ENCODE measurements around the gene LUC7L.
"Not testable (repeated sequence)": the region's sequence is repeated elsewhere in the genome, so short reads cannot be mapped to it uniquely, and the experiment has no call there.

Gene LUC7L

DNA sequence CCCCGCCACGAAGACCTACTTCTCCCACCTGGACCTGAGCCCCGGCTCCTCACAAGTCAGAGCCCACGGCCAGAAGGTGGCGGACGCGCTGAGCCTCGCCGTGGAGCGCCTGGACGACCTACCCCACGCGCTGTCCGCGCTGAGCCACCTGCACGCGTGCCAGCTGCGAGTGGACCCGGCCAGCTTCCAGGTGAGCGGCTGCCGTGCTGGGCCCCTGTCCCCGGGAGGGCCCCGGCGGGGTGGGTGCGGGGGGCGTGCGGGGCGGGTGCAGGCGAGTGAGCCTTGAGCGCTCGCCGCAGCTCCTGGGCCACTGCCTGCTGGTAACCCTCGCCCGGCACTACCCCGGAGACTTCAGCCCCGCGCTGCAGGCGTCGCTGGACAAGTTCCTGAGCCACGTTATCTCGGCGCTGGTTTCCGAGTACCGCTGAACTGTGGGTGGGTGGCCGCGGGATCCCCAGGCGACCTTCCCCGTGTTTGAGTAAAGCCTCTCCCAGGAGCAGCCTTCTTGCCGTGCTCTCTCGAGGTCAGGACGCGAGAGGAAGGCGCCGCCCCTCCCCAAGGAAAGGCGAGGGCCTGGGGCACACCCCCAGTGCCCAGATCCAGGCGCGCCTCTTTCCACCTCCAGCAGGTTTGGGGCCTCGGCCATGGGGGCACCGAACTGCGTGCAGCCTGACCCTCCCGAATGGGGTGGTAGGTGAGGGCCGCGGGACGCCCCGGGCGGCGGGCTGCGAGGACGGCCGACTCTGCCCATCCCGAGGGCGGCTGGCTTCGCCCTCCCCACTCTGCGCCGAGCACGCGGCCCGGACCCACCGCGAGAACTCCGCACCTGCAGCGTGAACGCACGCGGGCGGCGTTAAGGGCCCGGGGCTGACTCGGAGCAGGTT, 48.3 kb downstream of the LUC7L start:
- DNase-seq (ENCODE audit: low read depth in 2 of 3, low spot score in 1 of 3) = peak in 2 of 3 donors; percentile 80

DNA sequence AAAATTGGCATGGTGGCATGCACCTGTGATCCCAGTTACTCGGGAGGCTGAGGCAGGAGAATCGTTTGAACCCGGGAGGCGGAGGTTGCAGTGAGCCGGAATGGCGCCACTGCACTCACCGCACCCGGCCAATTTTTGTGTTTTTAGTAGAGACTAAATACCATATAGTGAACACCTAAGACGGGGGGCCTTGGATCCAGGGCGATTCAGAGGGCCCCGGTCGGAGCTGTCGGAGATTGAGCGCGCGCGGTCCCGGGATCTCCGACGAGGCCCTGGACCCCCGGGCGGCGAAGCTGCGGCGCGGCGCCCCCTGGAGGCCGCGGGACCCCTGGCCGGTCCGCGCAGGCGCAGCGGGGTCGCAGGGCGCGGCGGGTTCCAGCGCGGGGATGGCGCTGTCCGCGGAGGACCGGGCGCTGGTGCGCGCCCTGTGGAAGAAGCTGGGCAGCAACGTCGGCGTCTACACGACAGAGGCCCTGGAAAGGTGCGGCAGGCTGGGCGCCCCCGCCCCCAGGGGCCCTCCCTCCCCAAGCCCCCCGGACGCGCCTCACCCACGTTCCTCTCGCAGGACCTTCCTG, 49.1 kb downstream of the LUC7L start, which contains the start of gene HBQ1:
Gene HBQ1, plus strand, starts transcription at position 359 of the 575 bp plus-strand sequence. Its CDS starts 28 bp downstream, at position 387.
- DNase-seq (ENCODE audit: low read depth in 2 of 3, low spot score in 1 of 3) = peak in 1 of 3 donors; percentile 28

DNA sequence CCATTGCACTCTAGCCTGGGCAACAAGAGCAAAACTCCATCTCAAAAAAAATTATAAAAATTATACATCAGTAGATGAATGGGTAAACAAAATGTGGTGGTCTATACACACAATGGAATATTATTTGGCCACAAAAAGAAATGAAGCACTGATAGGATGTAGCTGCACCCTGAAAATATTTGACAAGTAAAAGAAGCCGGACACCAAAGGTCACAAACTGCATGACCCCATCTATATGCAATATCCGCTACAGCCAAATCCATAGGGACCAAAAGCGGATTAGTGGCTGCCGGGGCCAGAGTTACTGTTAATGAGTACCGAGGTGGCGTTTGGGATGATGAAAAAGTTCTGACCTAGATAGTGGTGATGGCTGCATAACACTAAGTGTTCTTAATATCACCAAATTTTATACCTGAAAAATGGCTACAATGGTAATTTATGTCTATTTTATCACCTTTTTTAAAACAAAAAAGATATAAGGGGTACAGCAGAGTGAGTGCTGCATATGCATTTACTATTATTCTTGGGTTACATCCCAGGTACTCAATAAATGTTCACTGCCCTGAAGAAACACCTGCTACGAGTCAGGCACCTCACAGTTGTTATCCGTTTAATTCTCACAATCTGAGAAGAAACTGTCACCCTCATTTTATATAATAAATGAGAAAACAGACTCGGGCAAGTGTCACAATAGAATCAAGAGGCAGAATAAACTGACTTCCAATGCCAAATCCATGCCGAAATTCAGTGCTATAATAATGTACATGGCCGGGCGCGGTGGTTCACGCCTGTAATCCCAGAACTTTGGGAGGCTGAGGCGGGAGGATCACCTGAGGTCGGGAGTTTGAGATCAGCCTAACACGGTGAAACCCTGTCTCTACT, 49.8 kb downstream of the LUC7L start:
- DNase-seq (ENCODE audit: low read depth in 2 of 3, low spot score in 1 of 3) = no peak

DNA sequence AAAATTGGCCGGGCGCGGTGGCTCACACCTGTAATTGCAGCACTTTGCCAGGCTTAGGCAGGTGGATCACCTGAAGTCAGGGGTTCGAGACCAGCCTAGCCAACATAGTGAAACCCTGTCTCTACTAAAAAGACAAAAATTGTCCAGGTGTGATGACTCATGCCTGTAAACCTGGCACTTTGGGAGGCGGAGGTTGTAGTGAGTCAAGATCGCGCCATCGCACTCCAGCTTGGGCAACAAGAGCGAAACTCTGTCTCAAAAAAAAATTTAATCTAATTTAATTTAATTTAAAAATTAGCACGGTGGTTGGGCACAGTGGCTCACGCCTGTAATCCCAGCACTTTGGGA, 50.6 kb downstream of the LUC7L start:
- no peak for DNase-seq (ENCODE audit: low read depth in 2 of 3, low spot score in 1 of 3)

DNA sequence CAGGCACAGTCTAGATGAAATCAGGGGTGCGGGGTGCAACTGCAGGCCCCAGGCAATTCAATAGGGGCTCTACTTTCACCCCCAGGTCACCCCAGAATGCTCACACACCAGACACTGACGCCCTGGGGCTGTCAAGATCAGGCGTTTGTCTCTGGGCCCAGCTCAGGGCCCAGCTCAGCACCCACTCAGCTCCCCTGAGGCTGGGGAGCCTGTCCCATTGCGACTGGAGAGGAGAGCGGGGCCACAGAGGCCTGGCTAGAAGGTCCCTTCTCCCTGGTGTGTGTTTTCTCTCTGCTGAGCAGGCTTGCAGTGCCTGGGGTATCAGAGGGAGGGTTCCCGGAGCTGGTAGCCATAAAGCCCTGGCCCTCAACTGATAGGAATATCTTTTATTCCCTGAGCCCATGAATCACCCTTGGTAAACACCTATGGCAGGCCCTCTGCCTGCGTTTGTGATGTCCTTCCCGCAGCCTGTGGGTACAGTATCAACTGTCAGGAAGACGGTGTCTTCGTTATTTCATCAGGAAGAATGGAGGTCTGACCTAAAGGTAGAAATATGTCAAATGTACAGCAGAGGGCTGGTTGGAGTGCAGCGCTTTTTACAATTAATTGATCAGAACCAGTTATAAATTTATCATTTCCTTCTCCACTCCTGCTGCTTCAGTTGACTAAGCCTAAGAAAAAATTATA, 51.1 kb downstream of the LUC7L start:
- DNase-seq (ENCODE audit: low read depth in 2 of 3, low spot score in 1 of 3) = no peak

DNA sequence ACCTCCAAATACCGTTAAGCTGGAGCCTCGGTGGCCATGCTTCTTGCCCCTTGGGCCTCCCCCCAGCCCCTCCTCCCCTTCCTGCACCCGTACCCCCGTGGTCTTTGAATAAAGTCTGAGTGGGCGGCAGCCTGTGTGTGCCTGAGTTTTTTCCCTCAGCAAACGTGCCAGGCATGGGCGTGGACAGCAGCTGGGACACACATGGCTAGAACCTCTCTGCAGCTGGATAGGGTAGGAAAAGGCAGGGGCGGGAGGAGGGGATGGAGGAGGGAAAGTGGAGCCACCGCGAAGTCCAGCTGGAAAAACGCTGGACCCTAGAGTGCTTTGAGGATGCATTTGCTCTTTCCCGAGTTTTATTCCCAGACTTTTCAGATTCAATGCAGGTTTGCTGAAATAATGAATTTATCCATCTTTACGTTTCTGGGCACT, 51.8 kb downstream of the LUC7L start:
- DNase-seq (ENCODE audit: low read depth in 2 of 3, low spot score in 1 of 3) = no peak

DNA sequence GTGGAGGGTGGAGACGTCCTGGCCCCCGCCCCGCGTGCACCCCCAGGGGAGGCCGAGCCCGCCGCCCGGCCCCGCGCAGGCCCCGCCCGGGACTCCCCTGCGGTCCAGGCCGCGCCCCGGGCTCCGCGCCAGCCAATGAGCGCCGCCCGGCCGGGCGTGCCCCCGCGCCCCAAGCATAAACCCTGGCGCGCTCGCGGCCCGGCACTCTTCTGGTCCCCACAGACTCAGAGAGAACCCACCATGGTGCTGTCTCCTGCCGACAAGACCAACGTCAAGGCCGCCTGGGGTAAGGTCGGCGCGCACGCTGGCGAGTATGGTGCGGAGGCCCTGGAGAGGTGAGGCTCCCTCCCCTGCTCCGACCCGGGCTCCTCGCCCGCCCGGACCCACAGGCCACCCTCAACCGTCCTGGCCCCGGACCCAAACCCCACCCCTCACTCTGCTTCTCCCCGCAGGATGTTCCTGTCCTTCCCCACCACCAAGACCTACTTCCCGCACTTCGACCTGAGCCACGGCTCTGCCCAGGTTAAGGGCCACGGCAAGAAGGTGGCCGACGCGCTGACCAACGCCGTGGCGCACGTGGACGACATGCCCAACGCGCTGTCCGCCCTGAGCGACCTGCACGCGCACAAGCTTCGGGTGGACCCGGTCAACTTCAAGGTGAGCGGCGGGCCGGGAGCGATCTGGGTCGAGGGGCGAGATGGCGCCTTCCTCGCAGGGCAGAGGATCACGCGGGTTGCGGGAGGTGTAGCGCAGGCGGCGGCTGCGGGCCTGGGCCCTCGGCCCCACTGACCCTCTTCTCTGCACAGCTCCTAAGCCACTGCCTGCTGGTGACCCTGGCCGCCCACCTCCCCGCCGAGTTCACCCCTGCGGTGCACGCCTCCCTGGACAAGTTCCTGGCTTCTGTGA, 52.5 kb downstream of the LUC7L start, which contains the start of gene HBA1:
Gene HBA1, plus strand, starts transcription at position 204 of the 906 bp plus-strand sequence. Its CDS starts 37 bp downstream, at position 241.
- DNase-seq (ENCODE audit: low read depth in 2 of 3, low spot score in 1 of 3) = not testable (repeated sequence)

DNA sequence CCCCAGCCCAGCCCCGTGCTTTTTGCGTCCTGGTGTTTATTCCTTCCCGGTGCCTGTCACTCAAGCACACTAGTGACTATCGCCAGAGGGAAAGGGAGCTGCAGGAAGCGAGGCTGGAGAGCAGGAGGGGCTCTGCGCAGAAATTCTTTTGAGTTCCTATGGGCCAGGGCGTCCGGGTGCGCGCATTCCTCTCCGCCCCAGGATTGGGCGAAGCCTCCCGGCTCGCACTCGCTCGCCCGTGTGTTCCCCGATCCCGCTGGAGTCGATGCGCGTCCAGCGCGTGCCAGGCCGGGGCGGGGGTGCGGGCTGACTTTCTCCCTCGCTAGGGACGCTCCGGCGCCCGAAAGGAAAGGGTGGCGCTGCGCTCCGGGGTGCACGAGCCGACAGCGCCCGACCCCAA, 53.2 kb downstream of the LUC7L start:
- DNase-seq (ENCODE audit: low read depth in 2 of 3, low spot score in 1 of 3) = not testable (repeated sequence)

DNA sequence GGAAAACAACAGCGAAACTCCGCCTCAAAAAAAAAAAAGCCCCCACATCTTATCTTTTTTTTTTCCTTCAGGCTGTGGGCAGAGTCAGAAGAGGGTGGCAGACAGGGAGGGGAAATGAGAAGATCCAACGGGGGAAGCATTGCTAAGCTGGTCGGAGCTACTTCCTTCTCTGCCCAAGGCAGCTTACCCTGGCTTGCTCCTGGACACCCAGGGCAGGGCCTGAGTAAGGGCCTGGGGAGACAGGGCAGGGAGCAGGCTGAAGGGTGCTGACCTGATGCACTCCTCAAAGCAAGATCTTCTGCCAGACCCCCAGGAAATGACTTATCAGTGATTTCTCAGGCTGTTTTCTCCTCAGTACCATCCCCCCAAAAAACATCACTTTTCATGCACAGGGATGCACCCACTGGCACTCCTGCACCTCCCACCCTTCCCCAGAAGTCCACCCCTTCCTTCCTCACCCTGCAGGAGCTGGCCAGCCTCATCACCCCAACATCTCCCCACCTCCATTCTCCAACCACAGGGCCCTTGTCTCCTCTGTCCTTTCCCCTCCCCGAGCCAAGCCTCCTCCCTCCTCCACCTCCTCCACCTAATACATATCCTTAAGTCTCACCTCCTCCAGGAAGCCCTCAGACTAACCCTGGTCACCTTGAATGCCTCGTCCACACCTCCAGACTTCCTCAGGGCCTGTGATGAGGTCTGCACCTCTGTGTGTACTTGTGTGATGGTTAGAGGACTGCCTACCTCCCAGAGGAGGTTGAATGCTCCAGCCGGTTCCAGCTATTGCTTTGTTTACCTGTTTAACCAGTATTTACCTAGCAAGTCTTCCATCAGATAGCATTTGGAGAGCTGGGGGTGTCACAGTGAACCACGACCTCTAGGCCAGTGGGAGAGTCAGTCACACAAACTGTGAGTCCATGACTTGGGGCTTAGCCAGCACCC, 54.0 kb downstream of the LUC7L start:
- no peak for DNase-seq (ENCODE audit: low read depth in 2 of 3, low spot score in 1 of 3)

DNA sequence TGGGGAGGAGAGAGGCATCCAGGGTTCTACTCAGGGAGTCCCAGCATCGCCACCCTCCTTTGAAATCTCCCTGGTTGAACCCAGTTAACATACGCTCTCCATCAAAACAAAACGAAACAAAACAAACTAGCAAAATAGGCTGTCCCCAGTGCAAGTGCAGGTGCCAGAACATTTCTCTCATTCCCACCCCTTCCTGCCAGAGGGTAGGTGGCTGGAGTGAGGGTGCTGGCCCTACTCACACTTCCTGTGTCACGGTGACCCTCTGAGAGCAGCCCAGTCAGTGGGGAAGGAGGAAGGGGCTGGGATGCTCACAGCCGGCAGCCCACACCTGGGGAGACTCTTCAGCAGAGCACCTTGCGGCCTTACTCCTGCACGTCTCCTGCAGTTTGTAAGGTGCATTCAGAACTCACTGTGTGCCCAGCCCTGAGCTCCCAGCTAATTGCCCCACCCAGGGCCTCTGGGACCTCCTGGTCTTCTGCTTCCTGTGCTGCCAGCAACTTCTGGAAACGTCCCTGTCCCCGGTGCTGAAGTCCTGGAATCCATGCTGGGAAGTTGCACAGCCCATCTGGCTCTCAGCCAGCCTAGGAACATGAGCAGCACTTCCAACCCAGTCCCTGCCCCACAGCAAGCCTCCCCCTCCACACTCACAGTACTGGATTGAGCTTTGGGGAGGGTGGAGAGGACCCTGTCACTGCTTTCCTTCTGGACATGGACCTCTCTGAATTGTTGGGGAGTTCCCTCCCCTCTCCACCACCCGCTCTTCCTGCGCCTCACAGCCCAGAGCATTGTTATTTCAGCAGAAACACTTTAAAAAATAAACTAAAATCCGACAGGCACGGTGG, 55.1 kb downstream of the LUC7L start:
- not testable (repeated sequence) for DNase-seq (ENCODE audit: low read depth in 2 of 3, low spot score in 1 of 3)

DNA sequence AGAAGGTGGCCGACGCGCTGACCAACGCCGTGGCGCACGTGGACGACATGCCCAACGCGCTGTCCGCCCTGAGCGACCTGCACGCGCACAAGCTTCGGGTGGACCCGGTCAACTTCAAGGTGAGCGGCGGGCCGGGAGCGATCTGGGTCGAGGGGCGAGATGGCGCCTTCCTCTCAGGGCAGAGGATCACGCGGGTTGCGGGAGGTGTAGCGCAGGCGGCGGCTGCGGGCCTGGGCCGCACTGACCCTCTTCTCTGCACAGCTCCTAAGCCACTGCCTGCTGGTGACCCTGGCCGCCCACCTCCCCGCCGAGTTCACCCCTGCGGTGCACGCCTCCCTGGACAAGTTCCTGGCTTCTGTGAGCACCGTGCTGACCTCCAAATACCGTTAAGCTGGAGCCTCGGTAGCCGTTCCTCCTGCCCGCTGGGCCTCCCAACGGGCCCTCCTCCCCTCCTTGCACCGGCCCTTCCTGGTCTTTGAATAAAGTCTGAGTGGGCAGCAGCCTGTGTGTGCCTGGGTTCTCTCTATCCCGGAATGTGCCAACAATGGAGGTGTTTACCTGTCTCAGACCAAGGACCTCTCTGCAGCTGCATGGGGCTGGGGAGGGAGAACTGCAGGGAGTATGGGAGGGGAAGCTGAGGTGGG, 55.9 kb downstream of the LUC7L start:
- not testable (repeated sequence) for DNase-seq (ENCODE audit: low read depth in 2 of 3, low spot score in 1 of 3)

DNA sequence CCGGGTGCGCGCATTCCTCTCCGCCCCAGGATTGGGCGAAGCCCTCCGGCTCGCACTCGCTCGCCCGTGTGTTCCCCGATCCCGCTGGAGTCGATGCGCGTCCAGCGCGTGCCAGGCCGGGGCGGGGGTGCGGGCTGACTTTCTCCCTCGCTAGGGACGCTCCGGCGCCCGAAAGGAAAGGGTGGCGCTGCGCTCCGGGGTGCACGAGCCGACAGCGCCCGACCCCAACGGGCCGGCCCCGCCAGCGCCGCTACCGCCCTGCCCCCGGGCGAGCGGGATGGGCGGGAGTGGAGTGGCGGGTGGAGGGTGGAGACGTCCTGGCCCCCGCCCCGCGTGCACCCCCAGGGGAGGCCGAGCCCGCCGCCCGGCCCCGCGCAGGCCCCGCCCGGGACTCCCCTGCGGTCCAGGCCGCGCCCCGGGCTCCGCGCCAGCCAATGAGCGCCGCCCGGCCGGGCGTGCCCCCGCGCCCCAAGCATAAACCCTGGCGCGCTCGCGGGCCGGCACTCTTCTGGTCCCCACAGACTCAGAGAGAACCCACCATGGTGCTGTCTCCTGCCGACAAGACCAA, 56.8 kb downstream of the LUC7L start, which contains the start of gene HBA2:
Gene HBA2, plus strand, starts transcription at position 503 of the 568 bp plus-strand sequence. Its CDS starts 37 bp downstream, at position 540.
- not testable (repeated sequence) for DNase-seq (ENCODE audit: low read depth in 2 of 3, low spot score in 1 of 3)

DNA sequence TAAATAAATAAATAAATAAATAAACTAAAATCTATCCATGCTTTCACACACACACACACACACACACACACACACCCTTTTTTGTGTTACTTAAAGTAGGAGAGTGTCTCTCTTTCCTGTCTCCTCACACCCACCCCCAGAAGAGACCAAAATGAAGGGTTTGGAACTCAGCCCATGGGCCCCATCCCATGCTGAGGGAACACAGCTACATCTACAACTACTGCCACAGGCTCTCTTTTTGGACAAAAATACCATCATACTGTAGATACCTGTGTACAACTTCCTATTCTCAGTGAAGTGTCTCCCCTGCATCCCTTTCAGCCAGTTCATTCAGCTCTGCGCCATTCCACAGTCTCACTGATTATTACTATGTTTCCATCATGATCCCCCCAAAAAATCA, 58.5 kb downstream of the LUC7L start:
- no peak for DNase-seq (ENCODE audit: low read depth in 2 of 3, low spot score in 1 of 3)

DNA sequence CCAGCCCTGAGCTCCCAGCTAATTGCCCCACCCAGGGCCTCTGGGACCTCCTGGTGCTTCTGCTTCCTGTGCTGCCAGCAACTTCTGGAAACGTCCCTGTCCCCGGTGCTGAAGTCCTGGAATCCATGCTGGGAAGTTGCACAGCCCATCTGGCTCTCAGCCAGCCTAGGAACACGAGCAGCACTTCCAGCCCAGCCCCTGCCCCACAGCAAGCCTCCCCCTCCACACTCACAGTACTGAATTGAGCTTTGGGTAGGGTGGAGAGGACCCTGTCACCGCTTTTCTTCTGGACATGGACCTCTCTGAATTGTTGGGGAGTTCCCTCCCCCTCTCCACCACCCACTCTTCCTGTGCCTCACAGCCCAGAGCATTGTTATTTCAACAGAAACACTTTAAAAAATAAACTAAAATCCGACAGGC, 59.2 kb downstream of the LUC7L start:
- not testable (repeated sequence) for DNase-seq (ENCODE audit: low read depth in 2 of 3, low spot score in 1 of 3)

DNA sequence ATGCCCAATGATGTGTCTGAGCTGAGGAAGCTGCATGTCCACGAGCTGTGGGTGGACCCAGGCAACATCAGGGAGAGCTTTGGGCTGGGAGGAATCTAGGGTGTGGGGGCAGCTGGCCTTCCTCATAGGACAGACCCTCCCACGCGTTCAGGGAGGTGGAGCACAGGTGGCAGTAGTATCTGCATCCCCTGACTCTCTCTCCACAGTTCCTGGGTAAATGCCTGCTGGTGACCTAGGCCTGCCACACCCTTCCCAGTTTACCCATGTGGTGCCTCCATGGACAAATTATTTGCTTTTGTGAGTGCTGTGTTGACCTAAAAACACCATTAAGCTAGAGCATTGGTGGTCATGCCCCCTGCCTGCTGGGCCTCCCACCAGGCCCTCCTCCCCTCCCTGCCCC, 60.2 kb downstream of the LUC7L start:
- DNase-seq (ENCODE audit: low read depth in 2 of 3, low spot score in 1 of 3) = no peak

DNA sequence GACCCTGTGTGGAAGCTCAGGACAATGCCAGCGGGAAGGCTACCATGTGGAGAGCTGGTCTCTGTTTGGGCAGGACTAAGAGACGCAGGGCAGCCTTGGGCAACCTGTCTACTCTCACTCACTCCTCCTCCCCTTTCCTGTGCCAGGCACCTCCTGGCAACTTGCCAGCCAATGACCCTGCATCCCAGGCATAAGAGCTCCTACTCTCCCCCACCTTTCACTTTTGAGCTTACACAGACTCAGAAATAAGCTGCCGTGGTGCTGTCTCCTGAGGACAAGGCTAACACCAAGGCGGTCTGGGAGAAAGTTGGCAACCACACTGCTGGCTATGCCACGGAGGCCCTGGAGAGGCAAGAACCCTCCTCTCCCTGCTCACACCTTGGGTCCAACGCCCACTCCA, 60.8 kb downstream of the LUC7L start:
- DNase-seq (ENCODE audit: low read depth in 2 of 3, low spot score in 1 of 3) = no peak
